Neural cell (in vitro differentiated cells): ENCODE measurements around the gene PARVA. TPM values are rescaled to one million over a fixed set of nuclear protein-coding genes. Genes with fewer than 3 reads are reported as not detected.

Experiments used
- H2AFZ ChIP-seq: fragments of 200-600, 300-800 bp; sonication (generic), shearing (Covaris generic); 2 replicates; pipeline ENCODE4 v1.6.0; 2014; ENCODE audit warnings: low read depth, mild to moderate bottlenecking, antibody characterized with exemption, low read length, moderate library complexity
- H3F3A ChIP-seq: fragments of 200-600 bp; shearing (Covaris generic); 2 replicates; pipeline ENCODE4 v1.6.1; 2016; ENCODE audit warnings: mild to moderate bottlenecking, moderate library complexity, mixed read lengths, antibody characterized with exemption, low read length; ENCODE audit not compliant: insufficient read depth, poor library complexity, severe bottlenecking
- H3K27ac ChIP-seq: fragments of 200-600, 300-800 bp; sonication (generic), shearing (Covaris generic); 2 replicates; pipeline ENCODE4 v1.5.1; 2014; ENCODE audit warnings: mild to moderate bottlenecking, low read length, moderate library complexity
- H3K27me3 ChIP-seq: fragments of 300-800, 200-600 bp; sonication (generic), shearing (Covaris generic); 2 replicates; pipeline ENCODE4 v1.6.0; 2014; ENCODE audit warnings: mild to moderate bottlenecking, low read depth, low read length, moderate library complexity; ENCODE audit not compliant: insufficient read depth
- H3K36me3 ChIP-seq: fragments of 300-800, 200-600 bp; sonication (generic), shearing (Covaris generic); 2 replicates; pipeline ENCODE4 v1.5.1; 2014; ENCODE audit warnings: mild to moderate bottlenecking, antibody characterized with exemption, low read length, moderate library complexity; ENCODE audit not compliant: insufficient read depth
- H3K4me2 ChIP-seq: fragments of 300-800, 200-600 bp; sonication (generic), shearing (Covaris generic); 2 replicates; pipeline ENCODE4 v1.6.0; 2014; ENCODE audit warnings: mild to moderate bottlenecking, low read length
- H3K4me3 ChIP-seq: fragments of 300-800, 200-600 bp; sonication (generic), shearing (Covaris generic); 2 replicates; pipeline ENCODE4 v1.5.1; 2014; ENCODE audit warnings: mild to moderate bottlenecking, low read length, moderate library complexity
- H3K79me2 ChIP-seq: fragments of 200-600 bp; shearing (Covaris generic); replicated peaks from 2 replicates; pipeline ENCODE4 v1.6.0; 2014; ENCODE audit warnings: mild to moderate bottlenecking, low read length, moderate library complexity; ENCODE audit not compliant: insufficient read depth
- H3K9ac ChIP-seq: fragments of 300-800, 200-600 bp; sonication (generic), shearing (Covaris generic); 2 replicates; pipeline ENCODE4 v1.6.1; 2016; ENCODE audit warnings: mild to moderate bottlenecking, low read length, mixed read lengths
- H3K9me2 ChIP-seq: fragments of 200-600 bp; shearing (Covaris generic); 2 replicates; pipeline ENCODE4 v1.6.1; 2016; ENCODE audit warnings: mild to moderate bottlenecking, low read length, mixed read lengths; ENCODE audit not compliant: insufficient read depth
- H3K9me3 ChIP-seq: fragments of 200-600, 300-800 bp; sonication (generic), shearing (Covaris generic); 2 replicates; pipeline ENCODE4 v1.6.1; 2016; ENCODE audit warnings: mild to moderate bottlenecking, mixed run types, low read length, moderate library complexity, mixed read lengths
- H4K20me1 ChIP-seq: fragments of 200-600 bp; shearing (Covaris generic); 2 replicates; pipeline ENCODE4 v1.6.1; 2016; ENCODE audit warnings: mild to moderate bottlenecking, mixed run types; ENCODE audit not compliant: insufficient read depth
- EP300 ChIP-seq: fragments of 450-650 bp; conservative IDR thresholded peaks from 2 replicates; pipeline ENCODE4 v1.6.1; 2014; ENCODE audit warnings: antibody characterized with exemption, mild to moderate bottlenecking, moderate library complexity; ENCODE audit not compliant: poor library complexity, severe bottlenecking
- EZH2 ChIP-seq: fragments of 200-600, 300-800 bp; shearing (Covaris generic), sonication (generic); IDR thresholded peaks from 2 replicates; pipeline ENCODE4 v1.6.1; 2014; ENCODE audit warnings: antibody characterized with exemption, low read length, borderline replicate concordance, mild to moderate bottlenecking; ENCODE audit not compliant: insufficient read depth, poor library complexity, severe bottlenecking
- MXI1 ChIP-seq: fragments of 450-650 bp; conservative IDR thresholded peaks from 2 replicates; pipeline ENCODE4 v1.6.1; 2014; ENCODE audit warnings: antibody characterized with exemption, mild to moderate bottlenecking; ENCODE audit not compliant: poor library complexity, severe bottlenecking
- POLR2AphosphoS5 ChIP-seq: IDR thresholded peaks from 2 replicates; pipeline ENCODE4 v1.6.1; 2012
- RAD21 ChIP-seq: fragments of 450-650 bp; conservative IDR thresholded peaks from 2 replicates; pipeline ENCODE4 v1.6.1; 2014; ENCODE audit warnings: antibody characterized with exemption, mild to moderate bottlenecking, moderate library complexity
- SMC3 ChIP-seq: fragments of 450-650 bp; conservative IDR thresholded peaks from 2 replicates; pipeline ENCODE4 v1.6.1; 2014; ENCODE audit warnings: antibody characterized with exemption, mild to moderate bottlenecking, moderate library complexity; ENCODE audit not compliant: poor library complexity
- TAF1 ChIP-seq: IDR thresholded peaks from 2 replicates; pipeline ENCODE4 v1.6.1; 2012; ENCODE audit warnings: low read depth
- polyA plus RNA-seq: library from polyadenylated mRNA; depleted of rRNA; stranded (reverse); fragments of >200 nt; gene quantifications from 2 replicates; pipeline ENCODE4 v1.2.3, GENCODE V29; 2014
- TF ChIP-seq, protein P1 (sequence below): fragments of 450-650 bp; IDR thresholded peaks from 2 replicates; pipeline ENCODE4 v1.5.1; 2014; ENCODE audit warnings: antibody characterized with exemption, mild to moderate bottlenecking, moderate library complexity; ENCODE audit not compliant: poor library complexity, severe bottlenecking
- TF ChIP-seq, protein P2 (sequence below): IDR thresholded peaks from 2 replicates; pipeline ENCODE4 v1.6.1; 2012; ENCODE audit warnings: borderline replicate concordance

PARVA gene
- polyA plus RNA-seq, 1 donor from 2014 or later, result 0.94 TPM

DNA sequence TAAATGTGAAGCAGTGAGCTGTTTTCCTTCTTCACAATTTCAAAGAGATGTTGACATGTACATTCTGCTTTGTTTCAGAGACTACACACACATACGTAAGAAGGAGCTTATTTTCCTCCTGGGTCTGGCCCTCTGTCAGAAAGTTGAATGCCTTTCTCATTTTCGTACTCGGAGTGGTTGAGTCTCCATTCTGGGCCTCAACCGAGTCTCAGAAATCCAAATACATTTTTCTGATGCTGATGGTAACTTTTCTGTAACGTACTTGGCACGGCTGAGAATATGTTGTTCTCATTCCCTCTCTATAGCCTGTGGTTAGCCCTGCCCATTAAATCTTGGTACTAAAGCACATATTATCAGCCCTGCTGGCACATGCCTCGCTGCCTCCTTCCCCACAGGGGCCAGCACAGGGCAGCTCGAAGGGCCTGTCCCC, 25.3 kb downstream of the PARVA start:
- H3K27me3 ChIP-seq, result no peaks in the 10 kb centered on the region
- H3K4me2 ChIP-seq, result no peak overlapping the region

DNA sequence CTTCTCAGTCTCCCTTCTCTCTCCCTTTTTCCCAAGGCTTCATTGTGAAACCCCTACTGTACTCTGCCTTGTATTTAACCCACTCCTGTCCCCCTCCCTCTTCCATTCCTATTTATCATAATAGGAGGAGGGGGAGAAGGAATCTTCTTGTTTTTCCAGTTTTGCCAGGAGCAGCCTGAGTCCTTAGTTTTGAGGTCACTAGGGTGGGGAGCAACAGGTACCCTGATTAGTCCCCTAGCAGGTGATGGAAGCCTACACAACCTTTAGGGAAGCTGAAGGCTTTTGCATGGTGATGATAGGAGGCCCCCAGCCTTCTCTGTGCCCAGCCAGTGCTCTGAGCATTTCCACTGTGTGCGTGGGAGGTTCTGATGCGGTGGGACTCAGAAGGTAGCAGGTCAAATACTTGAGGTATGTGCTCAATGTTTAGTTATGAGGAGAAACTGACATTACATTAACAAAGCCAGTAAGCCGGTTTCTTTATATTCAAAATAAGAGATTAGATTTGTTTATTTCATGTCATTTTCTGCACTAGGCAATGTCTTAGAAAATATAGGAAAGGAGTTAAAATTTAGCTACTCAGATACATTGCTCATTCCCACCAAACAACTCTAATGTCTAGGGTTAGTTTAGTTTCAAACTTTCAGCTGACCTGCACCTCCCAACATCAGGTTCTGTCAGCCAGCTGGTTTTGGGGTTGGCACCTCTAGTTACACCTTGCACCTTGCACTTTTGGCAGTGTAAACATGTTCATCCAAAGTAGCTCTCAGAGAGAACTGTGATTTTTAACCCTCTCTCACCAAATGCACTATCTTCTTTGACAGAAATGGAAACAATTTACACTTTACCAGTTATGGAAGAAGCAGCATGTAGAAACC, 26.0 kb downstream of the PARVA start:
- no peak overlapping the region for H3K4me2 ChIP-seq
- H3K4me3 ChIP-seq, result no peak overlapping the region
- H3F3A ChIP-seq, result no peaks in the 10 kb centered on the region
- H3K9me2 ChIP-seq, result no peaks in the 10 kb centered on the region
- H3K79me2 ChIP-seq, result no peaks in the 10 kb centered on the region
- H3K27me3 ChIP-seq, result no peaks in the 10 kb centered on the region
- no peak overlapping the region for H2AFZ ChIP-seq
- no peaks in the 10 kb centered on the region for H4K20me1 ChIP-seq
- H3K36me3 ChIP-seq, result no peaks in the 10 kb centered on the region
- H3K9ac ChIP-seq, result no peak overlapping the region
- no peaks in the 10 kb centered on the region for H3K9me3 ChIP-seq
- TF ChIP-seq, protein P1, sequence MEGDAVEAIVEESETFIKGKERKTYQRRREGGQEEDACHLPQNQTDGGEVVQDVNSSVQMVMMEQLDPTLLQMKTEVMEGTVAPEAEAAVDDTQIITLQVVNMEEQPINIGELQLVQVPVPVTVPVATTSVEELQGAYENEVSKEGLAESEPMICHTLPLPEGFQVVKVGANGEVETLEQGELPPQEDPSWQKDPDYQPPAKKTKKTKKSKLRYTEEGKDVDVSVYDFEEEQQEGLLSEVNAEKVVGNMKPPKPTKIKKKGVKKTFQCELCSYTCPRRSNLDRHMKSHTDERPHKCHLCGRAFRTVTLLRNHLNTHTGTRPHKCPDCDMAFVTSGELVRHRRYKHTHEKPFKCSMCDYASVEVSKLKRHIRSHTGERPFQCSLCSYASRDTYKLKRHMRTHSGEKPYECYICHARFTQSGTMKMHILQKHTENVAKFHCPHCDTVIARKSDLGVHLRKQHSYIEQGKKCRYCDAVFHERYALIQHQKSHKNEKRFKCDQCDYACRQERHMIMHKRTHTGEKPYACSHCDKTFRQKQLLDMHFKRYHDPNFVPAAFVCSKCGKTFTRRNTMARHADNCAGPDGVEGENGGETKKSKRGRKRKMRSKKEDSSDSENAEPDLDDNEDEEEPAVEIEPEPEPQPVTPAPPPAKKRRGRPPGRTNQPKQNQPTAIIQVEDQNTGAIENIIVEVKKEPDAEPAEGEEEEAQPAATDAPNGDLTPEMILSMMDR, result no peak
- TF ChIP-seq, protein P2, sequence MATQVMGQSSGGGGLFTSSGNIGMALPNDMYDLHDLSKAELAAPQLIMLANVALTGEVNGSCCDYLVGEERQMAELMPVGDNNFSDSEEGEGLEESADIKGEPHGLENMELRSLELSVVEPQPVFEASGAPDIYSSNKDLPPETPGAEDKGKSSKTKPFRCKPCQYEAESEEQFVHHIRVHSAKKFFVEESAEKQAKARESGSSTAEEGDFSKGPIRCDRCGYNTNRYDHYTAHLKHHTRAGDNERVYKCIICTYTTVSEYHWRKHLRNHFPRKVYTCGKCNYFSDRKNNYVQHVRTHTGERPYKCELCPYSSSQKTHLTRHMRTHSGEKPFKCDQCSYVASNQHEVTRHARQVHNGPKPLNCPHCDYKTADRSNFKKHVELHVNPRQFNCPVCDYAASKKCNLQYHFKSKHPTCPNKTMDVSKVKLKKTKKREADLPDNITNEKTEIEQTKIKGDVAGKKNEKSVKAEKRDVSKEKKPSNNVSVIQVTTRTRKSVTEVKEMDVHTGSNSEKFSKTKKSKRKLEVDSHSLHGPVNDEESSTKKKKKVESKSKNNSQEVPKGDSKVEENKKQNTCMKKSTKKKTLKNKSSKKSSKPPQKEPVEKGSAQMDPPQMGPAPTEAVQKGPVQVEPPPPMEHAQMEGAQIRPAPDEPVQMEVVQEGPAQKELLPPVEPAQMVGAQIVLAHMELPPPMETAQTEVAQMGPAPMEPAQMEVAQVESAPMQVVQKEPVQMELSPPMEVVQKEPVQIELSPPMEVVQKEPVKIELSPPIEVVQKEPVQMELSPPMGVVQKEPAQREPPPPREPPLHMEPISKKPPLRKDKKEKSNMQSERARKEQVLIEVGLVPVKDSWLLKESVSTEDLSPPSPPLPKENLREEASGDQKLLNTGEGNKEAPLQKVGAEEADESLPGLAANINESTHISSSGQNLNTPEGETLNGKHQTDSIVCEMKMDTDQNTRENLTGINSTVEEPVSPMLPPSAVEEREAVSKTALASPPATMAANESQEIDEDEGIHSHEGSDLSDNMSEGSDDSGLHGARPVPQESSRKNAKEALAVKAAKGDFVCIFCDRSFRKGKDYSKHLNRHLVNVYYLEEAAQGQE, result no peak
- TF ChIP-seq RAD21, result no peak
- TF ChIP-seq TAF1, result no peak
- no peak for TF ChIP-seq MXI1
- no peak for TF ChIP-seq SMC3
- no peak for TF ChIP-seq EZH2
- TF ChIP-seq POLR2AphosphoS5, result no peak
- no peak for TF ChIP-seq EP300
- H3K27ac ChIP-seq, result no peak overlapping the region

More for the DNA sequence above, 25.3 kb downstream of the PARVA start:
- H2AFZ ChIP-seq, result no peak overlapping the region
- TF ChIP-seq TAF1 (no peak), RAD21 (no peak), SMC3 (no peak), POLR2AphosphoS5 (no peak), EZH2 (no peak), MXI1 (no peak), EP300 (no peak)
- TF ChIP-seq, protein P2, result no peak
- TF ChIP-seq, protein P1, result no peak
- no peaks in the 10 kb centered on the region for H3K9me2 ChIP-seq
- H3K9ac ChIP-seq, result no peak overlapping the region
- no peaks in the 10 kb centered on the region for H3K9me3 ChIP-seq
- no peaks in the 10 kb centered on the region for H4K20me1 ChIP-seq
- no peak overlapping the region for H3K4me3 ChIP-seq
- H3K27ac ChIP-seq, result no peak overlapping the region
- H3K36me3 ChIP-seq, result no peaks in the 10 kb centered on the region
- no peaks in the 10 kb centered on the region for H3F3A ChIP-seq
- no peaks in the 10 kb centered on the region for H3K79me2 ChIP-seq
